Right lobe of liver (tissue), 6 donors: ENCODE measurements around the gene FILIP1L. TPM values are rescaled to one million over a fixed set of nuclear protein-coding genes. Genes with fewer than 3 reads are reported as not detected.

Experiments used
- ATAC-seq, 4 donors: fragments of 200-7000 bp; cut with Tn5 transposase; one replicate each; pipeline ENCODE4 v1.9.1; 2020; ENCODE audit warnings: mild to moderate bottlenecking in 4 of 4, moderate library complexity in 4 of 4
- DNase-seq, 3 donors: peaks; one replicate each; pipeline ENCODE4 v3.0.0-alpha.2; 2020
- H3K27ac ChIP-seq, 3 donors: fragments of 200-600 bp; one replicate each; pipeline ENCODE4 v1.8.0; 2022
- H3K27me3 ChIP-seq, 2 donors: fragments of 200-600 bp; one replicate each; pipeline ENCODE4 v1.8.0; 2022
- H3K36me3 ChIP-seq, 4 donors: fragments of 200-600 bp; sonication (generic) in 1 of 4; one replicate each; pipeline versions ENCODE4 v1.5.1 to v1.8.0; 2017 to 2022; ENCODE audit warnings: control low read depth in 1 of 4
- H3K4me1 ChIP-seq, 4 donors: fragments of 200-600 bp; sonication (generic) in 1 of 4; one replicate each; pipeline versions ENCODE4 v1.5.1 to v1.8.0; 2017 to 2022; ENCODE audit warnings: control low read depth in 1 of 4
- H3K4me3 ChIP-seq, 3 donors: fragments of 200-600 bp; one replicate each; pipeline ENCODE4 v1.8.0; 2022
- H3K9me3 ChIP-seq, 4 donors: fragments of 200-600 bp; sonication (generic) in 1 of 4; one replicate each; pipeline versions ENCODE4 v1.5.1 to v1.8.0; 2017 to 2022; ENCODE audit warnings: control low read depth in 1 of 4
- CTCF ChIP-seq, 4 donors: fragments of 200-600 bp in 3 of 4; fragments of 450-650 bp in 1 of 4; IDR thresholded peaks; one replicate each; pipeline versions ENCODE4 v1.5.1 to v1.8.0; 2016 to 2022; ENCODE audit warnings: antibody characterized with exemption in 4 of 4, mild to moderate bottlenecking in 2 of 4
- POLR2A ChIP-seq: fragments of 450-650 bp; IDR thresholded peaks from one replicate; pipeline ENCODE4 v1.6.1; 2017; ENCODE audit warnings: antibody characterized with exemption, mild to moderate bottlenecking
- WGBS: methylation state at CpG from one replicate; pipeline ENCODE4 v1.1.6; 2018; ENCODE audit warnings: low coverage, low lambda C conversion rate; ENCODE audit not compliant: insufficient coverage; ENCODE audit errors: missing lambda C conversion rate; 5-methylcytosine and 5-hydroxymethylcytosine counted together
- intact Hi-C, 2 donors: fragments of 100-400 bp; cut with DNase I; formaldehyde crosslinking; loops; one replicate each; pipeline versions ENCODE4 v1.11.2 to v1.14.1; 2022
- total RNA-seq, 6 experiments: library from RNA; depleted of rRNA in 2 of 6; stranded (reverse); fragments of >200 nt in 2 of 6; fragmentation: NEBNext Ultra II Directional in 3 of 6; extraction: Animal tissue kit (Norgen Biotek cat#: 25700) in 3 of 6; gene quantifications; one replicate each; pipeline versions ENCODE4 v1.1.0 to v1.2.4, GENCODE V29; 2016 to 2023
- donor health status: DM: no; HTN: yes; CAD: no.
- donor health status: DM: no; HTN: no; CAD: no.
- donor health status: DM: no; HTN: no; CAD: no.
- donor health status: DM: no; HTN: yes; CAD: no.
- donor health status: DM: no; HTN: yes; CAD: no.

FILIP1L gene
- total RNA-seq, 6 experiments from 2014 or later: 0.97 to 10.8 (median 3.6) TPM

- DNase-seq (no peak), ATAC-seq (peak; percentile 61 to 93 (median 80))
- H3K36me3 ChIP-seq: no peaks in the 10 kb centered on the region
- H3K4me1 ChIP-seq: peaks cover 0 to 5% (median 0%) of the 10 kb centered on the region in 4 donors
- intact Hi-C loops: no loop called here
- peak overlapping the region in 2 of 3 donors; percentile 18 to 22 for H3K27ac ChIP-seq
- H3K27me3 ChIP-seq: no peaks in the 10 kb centered on the region
- TF ChIP-seq POLR2A (no peak), CTCF (IDR thresholded peaks at IDR 0.05) (no peak)
- no peaks in the 10 kb centered on the region for H3K9me3 ChIP-seq
- 26% methylated on average over 6 of the region's 6 CpGs for WGBS
- no peak overlapping the region for H3K4me3 ChIP-seq
Measured at GRCh38 chr3:99846477-99847160, 267.7 kb downstream of the FILIP1L start.

- intact Hi-C loops: no loop called here
- no peak for ATAC-seq
- H3K9me3 ChIP-seq: no peaks in the 10 kb centered on the region
- no peak overlapping the region for H3K4me3 ChIP-seq
- no peaks in the 10 kb centered on the region for H3K36me3 ChIP-seq
- TF ChIP-seq CTCF (IDR thresholded peaks at IDR 0.05) (no peak), POLR2A (no peak)
- peaks cover 0 to 5% (median 0%) of the 10 kb centered on the region in 4 donors for H3K4me1 ChIP-seq
- DNase-seq: no peak
- WGBS: 40% methylated on average over 2 of the region's 2 CpGs
- H3K27me3 ChIP-seq: no peaks in the 10 kb centered on the region
- H3K27ac ChIP-seq: peak overlapping the region in 2 of 3 donors; percentile 18 to 22
Measured at GRCh38 chr3:99845999-99846398, 268.3 kb downstream of the FILIP1L start.

GRCh38 chr3:99845331-99845730 is 269.0 kb downstream of the FILIP1L start:
- intact Hi-C loops: no loop called here
- Histone ChIP-seq H3K36me3 (no peaks in the 10 kb centered on the region), H3K27me3 (no peaks in the 10 kb centered on the region), H3K27ac (peak overlapping the region in 1 of 3 donors; percentile 18), H3K4me1 (peaks cover 0 to 5% (median 0%) of the 10 kb centered on the region in 4 donors), H3K4me3 (no peak overlapping the region), H3K9me3 (no peaks in the 10 kb centered on the region)
- 65% methylated on average over 4 of the region's 4 CpGs for WGBS
- ATAC-seq (no peak), DNase-seq (no peak)
- TF ChIP-seq CTCF (IDR thresholded peaks at IDR 0.05) (no peak), POLR2A (no peak)

GRCh38 chr3:99843590-99844258 is 270.6 kb downstream of the FILIP1L start:
- DNase-seq: peak in 1 of 3 donors; percentile 26
- peak overlapping the region in 2 of 3 donors; percentile 30 to 34 for H3K27ac ChIP-seq
- no peak for TF ChIP-seq POLR2A
- no peak for TF ChIP-seq CTCF (IDR thresholded peaks at IDR 0.05)
- intact Hi-C loops: no loop called here
- H3K27me3 ChIP-seq: no peaks in the 10 kb centered on the region
- H3K36me3 ChIP-seq: no peaks in the 10 kb centered on the region
- no peaks in the 10 kb centered on the region for H3K9me3 ChIP-seq
- WGBS: 50% methylated on average over 5 of the region's 10 CpGs
- ATAC-seq: peak in 2 of 4 donors; percentile 37 to 65
- no peak overlapping the region for H3K4me3 ChIP-seq
- peaks cover 0 to 5% (median 0%) of the 10 kb centered on the region in 4 donors for H3K4me1 ChIP-seq
